Aorta (tissue), 5 donors: Measurements from ENCODE around the gene PRKCQ. TPM values are rescaled to one million over a fixed set of nuclear protein-coding genes. Genes with fewer than 3 reads are reported as not detected.
"Not testable (repeated sequence)": the region's sequence is repeated elsewhere in the genome, so short reads cannot be mapped to it uniquely, and the experiment has no call there.

ENCODE experiments used
- ATAC-seq: fragments of 200-7000 bp; cut with Tn5 transposase; one replicate; pipeline ENCODE4 v1.9.1; 2022; ENCODE audit warnings: moderate library complexity; ENCODE audit not compliant: low FRiP score
- DNase-seq, 2 donors: peaks; one replicate each; pipeline ENCODE4 v3.0.0-alpha.2; 2020
- H3K27ac ChIP-seq, 2 donors: one replicate each; pipeline ENCODE4 v1.5.1; 2013; ENCODE audit warnings: low read length in 2 of 2, mild to moderate bottlenecking in 2 of 2, moderate library complexity in 2 of 2, control low read depth in 1 of 2, inconsistent platforms in 1 of 2, low read depth in 1 of 2
- H3K27me3 ChIP-seq, 2 donors: one replicate each; pipeline ENCODE4 v1.6.1; 2013; ENCODE audit warnings: control low read depth in 1 of 2, low read length in 1 of 2, mild to moderate bottlenecking in 1 of 2, moderate library complexity in 1 of 2; ENCODE audit not compliant: insufficient read depth in 2 of 2, control insufficient read depth in 1 of 2
- H3K36me3 ChIP-seq, 2 donors: one replicate each; pipeline ENCODE4 v1.6.1; 2013; ENCODE audit warnings: control low read depth in 1 of 2, low read length in 1 of 2, mild to moderate bottlenecking in 1 of 2; ENCODE audit not compliant: insufficient read depth in 2 of 2, control insufficient read depth in 1 of 2
- H3K4me1 ChIP-seq, 2 donors: one replicate each; pipeline ENCODE4 v1.6.1; 2013; ENCODE audit warnings: low read length in 2 of 2, control low read depth in 1 of 2, mild to moderate bottlenecking in 1 of 2, moderate library complexity in 1 of 2; ENCODE audit not compliant: insufficient read depth in 2 of 2, control insufficient read depth in 1 of 2
- H3K4me3 ChIP-seq, 2 donors: one replicate each; pipeline ENCODE4 v1.5.1; 2013; ENCODE audit warnings: low read length in 2 of 2, control low read depth in 1 of 2, mild to moderate bottlenecking in 1 of 2
- H3K9me3 ChIP-seq: one replicate; pipeline ENCODE4 v1.6.1; 2013; ENCODE audit warnings: mild to moderate bottlenecking, low read length; ENCODE audit not compliant: control insufficient read depth
- WGBS, 2 donors: extraction: QIAGEN DNeasy Blood & Tissue Kit; methylation state at CpG; one replicate each; pipeline ENCODE4 v1.1.7; 2013; 5-methylcytosine and 5-hydroxymethylcytosine counted together
- intact Hi-C, 2 donors: fragments of 100-400 bp; cut with DNase I; formaldehyde crosslinking; loops; one replicate each; pipeline versions ENCODE4 v1.14.2 to v1.15.0; 2022
- polyA plus RNA-seq, 2 donors: library from polyadenylated mRNA; stranded (reverse); fragments of 200-250 nt; gene quantifications; one replicate each; pipeline ENCODE4 v1.2.3, GENCODE V29; 2013
- total RNA-seq, 2 donors: library from RNA; stranded (reverse); fragmentation: NEBNext Ultra II Directional; extraction: Animal tissue kit (Norgen Biotek cat#: 25700); gene quantifications; one replicate each; pipeline ENCODE4 v1.2.1, GENCODE V29; 2021
- donor health status: healthy with polysubstance abuse.
- donor health status: Bipolar disorder and iron deficiency.
- donor health status: DM: no; HTN: no; CAD: no.
- donor health status: DM: no; HTN: no; CAD: no.
- donor health status: DM: yes; HTN: yes; CAD: no.

The PRKCQ gene
- total and polyA plus RNA-seq, 4 donors, result 0.45 to 1.3 (median 1.1) TPM; not detected in 1

- intact Hi-C loops, result loop anchor here in 1 of 2 donors (10.0 kb wide), 1 partner anchor 94 kb away; no protein-coding TSS in a partner anchor
- not testable (repeated sequence) for H3K4me1 ChIP-seq, H3K4me3 ChIP-seq, H3K27me3 ChIP-seq, H3K27ac ChIP-seq, H3K36me3 ChIP-seq, H3K9me3 ChIP-seq, DNase-seq, ATAC-seq
- 43 to 45% methylated on average over 7 of the region's 7 CpGs for WGBS, 2 donors
Observed at GRCh38 chr10:6581223-6581622, 1.1 kb upstream of the PRKCQ start.

- Histone ChIP-seq H3K27me3 (peaks cover 0 to 3% of the 10 kb centered on the region in 2 donors), H3K9me3 (no peaks in the 10 kb centered on the region), H3K36me3 (no peaks in the 10 kb centered on the region), H3K4me1 (no peaks in the 10 kb centered on the region), H3K27ac (no peak overlapping the region), H3K4me3 (peak overlapping the region; percentile 45 to 62)
- intact Hi-C loops, result loop anchor here in 1 of 2 donors (10.0 kb wide), 1 partner anchor 94 kb away; no protein-coding TSS in a partner anchor
- WGBS, 2 donors, result 2% methylated on average over 34 to 56 of the region's 56 CpGs
- peak; percentile 76 to 90 for DNase-seq
- ATAC-seq, result peak; percentile 81
Observed at GRCh38 chr10:6580279-6581029, 378 bp upstream of the PRKCQ start.

GRCh38 chr10:6579183-6579903, 733 bp downstream of the PRKCQ start:
- Histone ChIP-seq H3K27me3 (peaks cover 0 to 3% of the 10 kb centered on the region in 2 donors), H3K4me1 (no peaks in the 10 kb centered on the region), H3K27ac (no peak overlapping the region), H3K4me3 (no peak overlapping the region), H3K36me3 (no peaks in the 10 kb centered on the region), H3K9me3 (no peaks in the 10 kb centered on the region)
- ATAC-seq (peak; percentile 19), DNase-seq (no peak)
- intact Hi-C loops, result no loop called here
- 17 to 21% methylated on average over 16 of the region's 16 CpGs for WGBS, 2 donors

- intact Hi-C loops, result no loop called here
- DNase-seq (no peak), ATAC-seq (no peak)
- H3K9me3 ChIP-seq, result peaks cover 2% of the 10 kb centered on the region
- no peaks in the 10 kb centered on the region for H3K4me1 ChIP-seq
- no peak overlapping the region for H3K4me3 ChIP-seq
- H3K36me3 ChIP-seq, result no peaks in the 10 kb centered on the region
- 55 to 56% methylated on average over 8 of the region's 8 CpGs for WGBS, 2 donors
- no peak overlapping the region for H3K27ac ChIP-seq
- peaks cover 0 to 3% of the 10 kb centered on the region in 2 donors for H3K27me3 ChIP-seq
Observed at GRCh38 chr10:6578795-6579182, 1.3 kb downstream of the PRKCQ start.

- ATAC-seq (no peak), DNase-seq (no peak)
- peaks cover 2% of the 10 kb centered on the region for H3K9me3 ChIP-seq
- no peak overlapping the region for H3K4me3 ChIP-seq
- H3K4me1 ChIP-seq, result no peaks in the 10 kb centered on the region
- intact Hi-C loops, result no loop called here
- 72 to 76% methylated on average over 11 of the region's 11 CpGs for WGBS, 2 donors
- no peak overlapping the region for H3K27ac ChIP-seq
- H3K27me3 ChIP-seq, result peaks cover 0 to 3% of the 10 kb centered on the region in 2 donors
- no peaks in the 10 kb centered on the region for H3K36me3 ChIP-seq
Observed at GRCh38 chr10:6578251-6578771, 1.8 kb downstream of the PRKCQ start.

- peaks cover 0 to 3% of the 10 kb centered on the region in 2 donors for H3K27me3 ChIP-seq
- whole genome bisulfite sequencing, 2 donors, result 75 to 86% methylated on average over 4 of the region's 4 CpGs
Observed at GRCh38 chr10:6576326-6576725, 3.8 kb downstream of the PRKCQ start.

GRCh38 chr10:6574664-6575176, 5.4 kb downstream of the PRKCQ start:
- WGBS, 2 donors, result 75 to 77% methylated on average over 2 of the region's 2 CpGs
- intact Hi-C loops, result no loop called here

More at GRCh38 chr10:6576326-6576725, 3.8 kb downstream of the PRKCQ start:
- DNase-seq (no peak), ATAC-seq (no peak)
- peaks cover 2% of the 10 kb centered on the region for H3K9me3 ChIP-seq
- H3K27ac ChIP-seq, result no peak overlapping the region
- H3K36me3 ChIP-seq, result no peaks in the 10 kb centered on the region
- no peaks in the 10 kb centered on the region for H3K4me1 ChIP-seq
- no peak overlapping the region for H3K4me3 ChIP-seq
- intact Hi-C loops, result no loop called here

GRCh38 chr10:6570893-6571292, 9.2 kb downstream of the PRKCQ start:
- Histone ChIP-seq H3K4me1 (no peaks in the 10 kb centered on the region), H3K27ac (no peak overlapping the region), H3K4me3 (no peak overlapping the region), H3K27me3 (no peaks in the 10 kb centered on the region), H3K36me3 (no peaks in the 10 kb centered on the region), H3K9me3 (peaks cover 2% of the 10 kb centered on the region)
- WGBS, 2 donors, result 77 to 80% methylated on average over 11 of the region's 11 CpGs
- intact Hi-C loops, result no loop called here
- no peak for DNase-seq
- ATAC-seq, result no peak

More at GRCh38 chr10:6574664-6575176, 5.4 kb downstream of the PRKCQ start:
- Histone ChIP-seq H3K9me3 (peaks cover 2% of the 10 kb centered on the region), H3K27ac (no peak overlapping the region), H3K4me1 (no peaks in the 10 kb centered on the region), H3K36me3 (no peaks in the 10 kb centered on the region), H3K4me3 (no peak overlapping the region), H3K27me3 (peaks cover 0 to 3% of the 10 kb centered on the region in 2 donors)
- ATAC-seq (no peak), DNase-seq (no peak)
